Activated T-helper 1 cell treated with anti-CD3 and anti-CD28 coated beads, Interleukin-12 subunit alpha, Interleukin-12 subunit beta, Interleukin-2, Interleukin-4 antibody, amounts not matched to agents 30 ng/mL and 10 ng/mL and 1 ng/mL, durations not matched to agents 14 hours and 24 hours and 36 hours (primary cell): ENCODE data around the gene NAV2. TPM values are rescaled to one million over a fixed set of nuclear protein-coding genes. Genes with fewer than 3 reads are reported as not detected.

Source experiments
- DNase-seq: peaks from one replicate; pipeline ENCODE4 v3.0.0; 2021; ENCODE audit warnings: low spot score
- H3K27ac Mint-ChIP-seq: one replicate; pipeline ENCODE4 v1.8.0; 2021; ENCODE audit warnings: mild to moderate bottlenecking, mixed read lengths
- H3K27me3 Mint-ChIP-seq: one replicate; pipeline ENCODE4 v1.8.0; 2022; ENCODE audit warnings: mild to moderate bottlenecking, moderate library complexity, mixed read lengths; ENCODE audit not compliant: insufficient read depth
- H3K36me3 Mint-ChIP-seq: one replicate; pipeline ENCODE4 v1.8.0; 2021; ENCODE audit warnings: low read depth, mixed read lengths
- H3K4me1 Mint-ChIP-seq: one replicate; pipeline ENCODE4 v1.8.0; 2021; ENCODE audit warnings: low read depth, mixed read lengths
- H3K4me3 Mint-ChIP-seq: one replicate; pipeline ENCODE4 v1.8.0; 2021; ENCODE audit warnings: mild to moderate bottlenecking, moderate library complexity, mixed read lengths
- H3K9me3 Mint-ChIP-seq: one replicate; pipeline ENCODE4 v1.8.0; 2021; ENCODE audit warnings: mixed read lengths
- intact Hi-C: fragments of 100-400 bp; cut with micrococcal nuclease; formaldehyde crosslinking; loops from one replicate; pipeline ENCODE4 v1.15.1; 2024
- total RNA-seq: library from RNA; stranded (reverse); gene quantifications from 2 replicates; pipeline ENCODE4 v1.2.3, GENCODE V29; 2022

Gene NAV2
- total RNA-seq, 1 donor from 2014 or later = 0.34 TPM

DNA sequence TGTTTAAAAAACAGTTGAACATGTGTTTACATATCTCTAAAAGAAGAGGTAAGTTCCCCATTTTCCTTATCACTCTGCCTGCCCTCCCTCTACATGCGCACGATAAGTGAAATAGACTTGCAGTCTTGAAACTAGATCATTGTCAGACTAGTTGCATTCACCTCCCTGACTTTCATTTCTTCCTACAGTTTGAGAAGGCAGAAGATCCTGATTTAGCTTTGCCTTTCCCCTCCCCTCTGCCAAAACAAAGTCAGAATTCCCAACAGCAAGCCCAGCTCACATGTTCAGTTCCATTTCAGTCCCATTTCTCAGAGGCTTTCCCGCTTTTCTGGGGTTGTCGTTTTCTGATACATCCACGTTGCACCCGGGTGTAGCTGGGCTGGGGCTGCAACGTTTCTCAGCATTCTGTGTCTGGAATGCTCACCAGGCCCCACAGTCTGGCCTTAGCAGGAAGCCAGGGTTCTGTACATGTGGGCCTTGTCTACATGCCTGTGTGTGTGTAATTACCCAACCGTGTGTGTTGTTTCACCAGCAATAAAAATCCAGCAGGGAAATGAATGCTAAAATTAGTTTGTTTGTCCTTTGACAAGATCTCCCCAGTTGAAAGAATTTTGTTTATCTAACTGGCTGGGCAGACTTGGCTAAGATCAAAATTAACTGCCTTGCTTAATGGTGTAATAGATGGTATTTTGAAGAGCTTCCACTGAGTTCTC lies 268.5 kb downstream of the NAV2 start:
- H3K4me1 Mint-ChIP-seq = no peaks in the 10 kb centered on the region

DNA sequence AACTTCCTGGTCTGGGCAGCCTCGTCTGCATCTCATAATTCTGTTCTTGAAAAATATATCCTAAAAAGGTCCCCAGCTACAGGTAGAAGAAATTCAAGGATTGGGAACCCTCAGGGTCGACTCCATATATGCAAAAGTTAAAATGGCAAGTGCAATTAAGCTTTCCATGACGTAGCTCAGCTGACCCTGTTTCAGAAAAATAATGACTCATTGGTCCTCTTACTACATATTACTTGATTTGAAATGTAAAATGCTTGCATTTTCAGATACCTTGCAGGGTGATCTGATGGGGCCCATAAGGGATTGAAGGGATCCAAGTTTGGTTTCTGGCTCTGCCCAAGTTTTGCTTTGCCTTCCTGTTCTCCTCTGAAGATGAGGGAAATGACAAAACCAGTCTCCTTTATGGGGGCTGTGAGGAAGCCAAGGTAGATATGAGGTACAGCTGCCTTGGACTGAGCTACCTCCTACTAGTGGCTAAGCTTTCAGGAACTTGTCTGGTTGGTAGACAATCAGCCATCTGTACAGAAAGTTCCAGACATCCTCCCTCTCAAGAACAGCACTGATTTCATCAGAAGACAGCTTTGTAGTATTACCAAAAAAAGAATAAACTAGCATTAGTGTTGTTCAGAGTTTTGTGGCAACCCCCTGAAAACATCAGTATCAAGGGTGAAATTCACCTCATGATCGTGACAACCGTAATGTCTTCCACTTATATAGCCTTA lies 270.3 kb downstream of the NAV2 start:
- DNase-seq = no peak
- Mint-ChIP-seq H3K4me3 (no peak overlapping the region), H3K4me1 (no peaks in the 10 kb centered on the region), H3K36me3 (no peaks in the 10 kb centered on the region), H3K27ac (no peak overlapping the region), H3K27me3 (peaks cover 2% of the 10 kb centered on the region), H3K9me3 (no peaks in the 10 kb centered on the region)
- intact Hi-C loops = no loop called here

More for the DNA sequence above, 268.5 kb downstream of the NAV2 start:
- Mint-ChIP-seq H3K4me3 (no peak overlapping the region), H3K36me3 (no peaks in the 10 kb centered on the region), H3K27me3 (peaks cover 4% of the 10 kb centered on the region), H3K9me3 (no peaks in the 10 kb centered on the region), H3K27ac (no peak overlapping the region)
- intact Hi-C loops = no loop called here
- no peak for DNase-seq

DNA sequence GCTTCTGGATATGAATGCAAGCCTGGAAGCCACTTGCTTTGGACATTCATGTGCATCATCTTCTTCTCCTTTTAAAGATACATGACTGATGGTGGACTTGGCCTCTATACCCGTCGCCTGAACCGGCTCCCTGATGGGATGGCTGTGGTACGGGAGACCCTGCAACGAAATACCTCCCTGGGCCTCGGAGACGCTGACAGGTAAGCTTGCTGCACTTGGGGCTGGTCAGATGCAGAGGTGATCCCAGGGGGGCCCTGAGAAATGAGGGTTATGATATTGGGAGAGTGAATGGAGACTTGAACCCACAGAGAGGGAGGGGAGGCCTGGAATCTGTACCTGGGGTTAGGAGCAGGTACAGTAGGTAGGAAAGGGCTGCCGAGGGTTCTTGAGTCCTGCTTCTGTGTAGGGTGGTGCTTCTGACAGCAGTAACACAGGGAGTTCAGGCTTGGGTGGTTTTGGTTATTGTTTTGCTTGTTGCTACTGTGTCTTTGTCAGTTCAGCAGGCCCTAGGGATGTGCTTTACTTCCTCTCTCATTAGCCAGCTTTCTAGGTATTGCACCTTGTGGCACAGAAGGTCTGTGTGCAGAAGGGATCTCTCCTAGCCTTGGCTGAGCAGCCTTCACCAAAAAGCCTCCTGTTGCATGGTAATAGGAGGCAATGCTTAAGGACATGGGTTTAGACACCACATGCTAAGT lies 271.6 kb downstream of the NAV2 start:
- intact Hi-C loops = no loop called here
- no peak for DNase-seq
- H3K27ac Mint-ChIP-seq = no peak overlapping the region
- H3K9me3 Mint-ChIP-seq = no peaks in the 10 kb centered on the region
- no peaks in the 10 kb centered on the region for H3K36me3 Mint-ChIP-seq
- H3K27me3 Mint-ChIP-seq = peaks cover 2% of the 10 kb centered on the region
- no peaks in the 10 kb centered on the region for H3K4me1 Mint-ChIP-seq
- no peak overlapping the region for H3K4me3 Mint-ChIP-seq

DNA sequence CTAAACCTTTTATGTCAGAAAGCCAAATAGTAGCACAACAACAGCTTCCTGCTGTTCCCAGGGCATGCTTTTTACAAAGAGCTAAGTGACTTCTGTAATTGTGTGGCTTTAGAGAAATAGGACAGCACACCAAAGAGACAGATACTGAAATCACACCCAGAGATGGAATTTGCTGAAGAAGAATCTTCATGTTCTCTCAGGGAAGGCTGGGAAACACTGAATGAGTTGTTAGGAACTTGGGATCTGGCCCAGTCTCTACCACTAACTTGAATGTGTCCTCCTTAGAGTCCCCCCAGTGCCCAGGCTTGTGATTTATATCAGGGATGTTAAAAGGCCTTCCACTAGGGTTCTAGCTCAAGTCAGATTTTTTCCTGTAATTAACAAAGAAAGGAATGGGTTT lies 272.5 kb downstream of the NAV2 start:
- Mint-ChIP-seq H3K27ac (no peak overlapping the region), H3K36me3 (no peaks in the 10 kb centered on the region), H3K9me3 (no peaks in the 10 kb centered on the region), H3K4me3 (no peak overlapping the region), H3K27me3 (peaks cover under 1% of the 10 kb centered on the region), H3K4me1 (no peaks in the 10 kb centered on the region)
- intact Hi-C loops = no loop called here
- DNase-seq = no peak

DNA sequence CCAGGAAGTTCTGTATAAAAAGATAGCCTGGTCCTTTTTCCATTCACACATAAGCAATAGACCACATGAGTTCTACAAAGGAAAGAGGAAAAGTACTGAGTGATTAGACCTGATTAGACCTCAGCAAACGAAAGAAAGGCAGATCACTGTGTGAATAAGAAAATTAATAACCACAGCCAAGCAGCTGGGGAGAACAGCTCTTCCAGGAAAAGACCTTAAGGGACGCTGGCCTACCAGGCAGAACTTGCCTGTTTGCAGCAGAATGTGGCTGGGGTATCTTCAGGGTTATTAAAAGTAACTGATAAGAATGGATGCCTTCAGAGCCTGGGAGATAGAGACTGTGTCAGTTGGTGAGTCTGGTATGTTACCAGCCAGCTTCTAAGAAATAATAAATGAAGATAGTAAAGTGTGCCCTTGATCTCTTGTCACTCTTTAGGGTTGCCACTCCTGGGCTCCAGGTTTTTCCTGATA lies 274.7 kb downstream of the NAV2 start:
- H3K27ac Mint-ChIP-seq = no peak overlapping the region
- no peak for DNase-seq
- no peak overlapping the region for H3K4me3 Mint-ChIP-seq
- H3K36me3 Mint-ChIP-seq = no peaks in the 10 kb centered on the region
- H3K4me1 Mint-ChIP-seq = no peaks in the 10 kb centered on the region
- no peaks in the 10 kb centered on the region for H3K9me3 Mint-ChIP-seq
- peaks cover 2% of the 10 kb centered on the region for H3K27me3 Mint-ChIP-seq
- intact Hi-C loops = no loop called here

DNA sequence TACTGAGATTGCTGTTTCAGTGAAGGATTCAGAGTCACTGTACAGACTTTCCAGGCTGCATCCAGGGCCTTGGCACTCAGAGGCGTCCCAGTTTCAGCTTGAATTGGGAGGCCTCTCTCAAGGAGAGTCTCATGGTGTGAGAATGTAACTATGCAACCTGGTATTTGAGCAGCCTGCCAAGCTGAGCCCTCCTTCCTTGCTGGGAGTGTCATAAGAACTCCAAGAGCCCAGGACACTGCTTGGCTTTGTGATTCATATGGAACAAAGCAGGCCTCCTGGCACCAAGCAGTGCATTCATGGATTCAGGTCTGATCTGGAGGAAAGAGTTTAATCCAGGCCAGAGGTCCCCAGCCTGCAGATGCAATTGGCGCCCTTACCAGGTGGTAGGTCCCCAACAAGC lies 276.0 kb downstream of the NAV2 start:
- no peak for DNase-seq
- H3K4me3 Mint-ChIP-seq = no peak overlapping the region
- H3K27ac Mint-ChIP-seq = no peak overlapping the region
- intact Hi-C loops = no loop called here
- H3K27me3 Mint-ChIP-seq = peaks cover 2% of the 10 kb centered on the region
- H3K4me1 Mint-ChIP-seq = no peaks in the 10 kb centered on the region
- H3K9me3 Mint-ChIP-seq = no peaks in the 10 kb centered on the region
- H3K36me3 Mint-ChIP-seq = no peaks in the 10 kb centered on the region

DNA sequence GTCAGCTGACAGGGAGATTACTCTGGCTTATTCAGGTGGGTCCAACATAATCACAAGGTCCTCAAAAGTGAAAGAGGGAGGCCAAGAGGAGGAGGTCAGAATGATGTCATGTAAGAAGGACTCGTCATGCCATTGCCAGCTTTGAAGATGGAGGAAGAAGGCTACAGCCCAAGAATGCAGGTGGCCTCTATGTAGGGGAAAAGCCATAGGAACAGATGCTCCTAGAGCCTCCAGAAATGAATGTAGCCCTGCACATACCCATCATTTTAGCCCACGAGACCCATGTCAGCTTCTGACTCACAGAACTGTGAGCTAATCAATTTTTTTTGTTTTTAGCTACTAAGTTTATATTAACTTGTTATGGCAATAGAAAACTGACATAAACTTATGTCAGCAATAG lies 276.6 kb downstream of the NAV2 start:
- intact Hi-C loops = no loop called here
- Mint-ChIP-seq H3K9me3 (no peaks in the 10 kb centered on the region), H3K4me3 (no peak overlapping the region), H3K27ac (no peak overlapping the region), H3K4me1 (no peaks in the 10 kb centered on the region), H3K27me3 (peaks cover 2% of the 10 kb centered on the region), H3K36me3 (no peaks in the 10 kb centered on the region)
- no peak for DNase-seq

DNA sequence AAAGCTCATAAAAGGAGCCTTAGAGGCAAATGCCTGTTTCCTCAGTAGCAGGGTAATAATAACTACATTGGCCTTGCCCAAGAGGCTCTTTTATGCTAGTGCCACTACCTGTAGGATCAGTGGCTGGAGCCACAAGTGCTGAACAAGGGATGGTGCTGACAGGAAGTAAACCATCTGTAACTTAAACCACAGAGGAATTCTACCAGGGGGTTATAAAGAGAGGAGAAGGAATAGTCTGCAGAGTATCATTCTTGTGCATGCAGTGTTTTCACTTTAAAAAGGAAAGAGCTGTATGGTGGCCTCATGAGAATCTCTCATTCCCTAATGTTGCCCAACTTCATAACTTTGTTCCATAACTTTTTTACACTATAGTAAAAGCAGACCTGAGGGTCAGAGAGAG lies 279.5 kb downstream of the NAV2 start:
- DNase-seq = no peak
- intact Hi-C loops = no loop called here
- peaks cover 2% of the 10 kb centered on the region for H3K27me3 Mint-ChIP-seq
- H3K27ac Mint-ChIP-seq = no peak overlapping the region
- H3K9me3 Mint-ChIP-seq = no peaks in the 10 kb centered on the region
- H3K4me1 Mint-ChIP-seq = no peaks in the 10 kb centered on the region
- no peak overlapping the region for H3K4me3 Mint-ChIP-seq
- H3K36me3 Mint-ChIP-seq = no peaks in the 10 kb centered on the region

DNA sequence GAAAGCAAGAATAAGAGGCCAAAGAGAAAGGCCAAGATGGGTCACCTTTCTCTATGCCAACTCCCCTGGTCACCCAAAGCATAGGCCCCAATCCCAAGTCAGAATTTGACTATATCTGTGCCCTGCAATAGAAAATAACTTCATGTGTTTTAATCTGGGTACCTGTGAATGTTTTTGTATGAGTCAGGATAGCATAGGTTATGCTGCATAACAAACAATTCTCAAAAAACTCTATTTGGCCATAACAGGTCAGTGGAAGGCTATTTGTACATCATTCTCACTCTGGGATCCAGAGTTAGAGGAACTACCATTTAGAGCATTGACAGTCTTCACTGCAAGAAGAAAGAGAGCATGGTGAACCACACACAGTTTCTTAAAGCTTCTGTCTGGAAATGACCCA lies 280.4 kb downstream of the NAV2 start:
- Mint-ChIP-seq H3K27me3 (peaks cover 2% of the 10 kb centered on the region), H3K36me3 (no peaks in the 10 kb centered on the region), H3K4me3 (no peak overlapping the region), H3K9me3 (no peaks in the 10 kb centered on the region), H3K4me1 (no peaks in the 10 kb centered on the region), H3K27ac (no peak overlapping the region)
- intact Hi-C loops = no loop called here
- DNase-seq = no peak

DNA sequence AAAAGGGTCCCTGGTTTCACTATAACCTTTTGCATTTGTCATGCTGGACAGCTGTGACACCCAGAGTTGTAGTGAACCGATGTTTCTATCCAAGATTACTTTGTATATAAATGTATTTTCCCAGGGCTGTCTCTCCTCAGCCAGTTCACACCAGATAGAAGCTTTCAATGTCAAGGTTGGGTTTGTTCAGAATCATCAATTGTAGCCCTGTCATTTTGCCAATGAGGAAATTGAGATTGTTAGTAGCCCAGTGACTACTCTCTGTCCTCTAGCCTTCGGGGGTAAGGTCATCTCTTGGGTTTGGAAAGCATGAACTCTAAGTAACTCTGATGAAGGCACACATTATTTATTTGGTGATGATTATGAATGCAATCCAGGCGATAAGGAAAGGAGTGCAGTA lies 282.0 kb downstream of the NAV2 start:
- DNase-seq = no peak
- no peaks in the 10 kb centered on the region for H3K4me1 Mint-ChIP-seq
- H3K4me3 Mint-ChIP-seq = no peak overlapping the region
- no peaks in the 10 kb centered on the region for H3K9me3 Mint-ChIP-seq
- H3K27ac Mint-ChIP-seq = no peak overlapping the region
- peaks cover 5% of the 10 kb centered on the region for H3K27me3 Mint-ChIP-seq
- H3K36me3 Mint-ChIP-seq = no peaks in the 10 kb centered on the region
- intact Hi-C loops = no loop called here

DNA sequence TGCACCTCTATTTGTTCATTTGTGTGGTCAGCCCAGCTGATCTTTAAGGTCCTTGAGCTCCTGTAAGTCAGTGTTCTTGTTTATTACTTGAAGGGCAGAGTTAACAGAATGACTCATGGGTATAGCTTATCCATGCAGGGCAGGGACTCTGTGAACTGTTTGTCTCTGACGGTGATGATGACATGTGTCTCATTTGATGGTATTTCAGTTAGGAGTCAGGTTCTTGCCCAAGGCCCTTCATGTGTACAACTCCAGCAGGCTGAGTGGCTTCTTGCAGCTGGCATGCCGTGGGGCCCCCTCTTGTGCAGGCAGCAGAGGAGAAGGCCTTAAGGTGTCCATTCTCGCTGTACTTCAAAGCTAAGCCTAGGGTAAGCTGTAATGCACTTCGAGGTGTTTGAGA lies 282.5 kb downstream of the NAV2 start:
- Mint-ChIP-seq H3K27ac (no peak overlapping the region), H3K4me3 (no peak overlapping the region), H3K36me3 (no peaks in the 10 kb centered on the region), H3K27me3 (peaks cover 5% of the 10 kb centered on the region), H3K4me1 (no peaks in the 10 kb centered on the region), H3K9me3 (no peaks in the 10 kb centered on the region)
- no peak for DNase-seq
- intact Hi-C loops = no loop called here

DNA sequence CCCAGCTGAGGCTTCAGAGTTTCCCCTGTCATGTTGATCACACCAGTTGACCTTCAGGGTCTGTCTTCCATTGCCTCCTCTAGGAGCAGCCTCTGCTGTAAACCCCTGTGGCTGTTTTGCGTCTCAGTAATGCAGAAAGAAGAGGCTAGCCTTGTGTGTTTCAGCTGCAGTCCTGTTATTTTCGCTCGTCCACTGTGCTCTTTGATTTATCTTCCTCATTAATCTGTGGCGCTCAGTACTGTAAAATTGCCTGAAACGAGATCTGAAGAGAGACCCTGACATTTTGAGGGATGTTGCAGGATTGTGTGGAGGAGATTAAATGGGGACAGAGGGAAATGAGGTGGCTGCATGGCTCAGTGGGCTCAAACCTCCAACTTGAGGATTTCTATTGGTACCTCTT lies 283.9 kb downstream of the NAV2 start:
- intact Hi-C loops = no loop called here
- H3K9me3 Mint-ChIP-seq = no peaks in the 10 kb centered on the region
- no peak for DNase-seq
- H3K4me1 Mint-ChIP-seq = no peaks in the 10 kb centered on the region
- no peak overlapping the region for H3K27ac Mint-ChIP-seq
- peaks cover 5% of the 10 kb centered on the region for H3K27me3 Mint-ChIP-seq
- no peaks in the 10 kb centered on the region for H3K36me3 Mint-ChIP-seq
- H3K4me3 Mint-ChIP-seq = no peak overlapping the region

DNA sequence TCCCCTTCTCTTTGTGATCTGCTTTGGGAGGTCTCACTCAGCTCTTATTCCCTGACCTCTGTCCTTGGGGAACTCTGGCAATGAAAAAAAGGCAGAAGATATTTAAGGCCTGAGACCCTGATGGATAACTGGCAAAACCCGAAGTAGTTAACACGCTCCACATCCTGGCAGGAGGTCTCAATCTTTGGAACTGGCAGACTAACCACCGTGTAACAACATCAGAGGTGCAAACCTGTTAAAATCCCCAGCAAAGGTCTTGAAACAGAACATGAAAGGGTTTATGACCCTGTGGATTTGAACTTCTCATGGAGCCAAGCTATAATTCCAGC lies 287.3 kb downstream of the NAV2 start:
- no peak overlapping the region for H3K27ac Mint-ChIP-seq
- no peak for DNase-seq
- no peak overlapping the region for H3K4me3 Mint-ChIP-seq
- no peaks in the 10 kb centered on the region for H3K4me1 Mint-ChIP-seq
- H3K27me3 Mint-ChIP-seq = peaks cover 9% of the 10 kb centered on the region
- H3K9me3 Mint-ChIP-seq = no peaks in the 10 kb centered on the region
- no peaks in the 10 kb centered on the region for H3K36me3 Mint-ChIP-seq
- intact Hi-C loops = no loop called here
